OCI-LY1 (cell line): ENCODE measurements around the gene BHLHE23.

Experiments
- CTCF ChIP-seq: fragments of 200-600 bp; sonication (generic), shearing (Covaris generic); IDR thresholded peaks from 2 replicates; pipeline ENCODE4 v1.5.1; 2017; ENCODE audit warnings: mild to moderate bottlenecking, antibody characterized with exemption, low read length, moderate library complexity, mixed read lengths
- EZH2 ChIP-seq: fragments of 200-600 bp; sonication (generic), shearing (Covaris generic); IDR thresholded peaks from 2 replicates; pipeline ENCODE4 v1.8.0; 2017; ENCODE audit warnings: borderline replicate concordance, mixed run types, mild to moderate bottlenecking, antibody characterized with exemption, low read length, moderate library complexity, mixed read lengths

- TF ChIP-seq CTCF, result no peak
- no peak for TF ChIP-seq EZH2
Observed at GRCh38 chr20:63023071-63023935, 16.5 kb upstream of the BHLHE23 start.
